Testis (tissue), 2 donors: ENCODE measurements around the gene DHX8.

Source experiments
- POLR2A ChIP-seq: fragments of 450-650 bp; IDR thresholded peaks from one replicate; pipeline ENCODE4 v1.6.1; 2017; ENCODE audit warnings: antibody characterized with exemption, mild to moderate bottlenecking, moderate library complexity
- TF ChIP-seq, protein P1 (sequence below), 3 experiments: fragments of 450-650 bp in 2 of 3; fragments of 200-600 bp in 1 of 3; sonication (generic) in 1 of 3; IDR thresholded peaks; one replicate each; pipeline ENCODE4 v1.5.1; 2016 to 2019; ENCODE audit warnings: antibody characterized with exemption in 3 of 3, mild to moderate bottlenecking in 2 of 3, moderate library complexity in 1 of 3

DNA sequence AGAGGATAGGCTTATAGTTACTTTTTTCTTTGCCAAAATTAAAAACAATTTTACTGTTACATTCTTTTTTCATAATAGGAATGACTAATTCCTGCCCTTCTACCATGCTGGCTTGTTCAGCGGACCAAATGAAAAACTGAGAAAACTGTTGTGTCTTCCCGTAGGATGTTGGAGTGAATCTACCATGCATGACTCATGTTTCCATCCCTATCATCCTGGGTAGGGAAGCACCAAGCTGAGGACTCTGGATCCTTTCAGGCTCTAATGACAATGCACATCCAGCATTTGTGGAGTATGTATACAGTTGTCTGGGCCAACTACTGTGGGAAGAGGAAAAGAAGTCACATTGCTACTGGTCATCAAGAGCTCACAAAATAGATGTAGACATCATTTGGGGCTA is 41.1 kb upstream of the DHX8 start:
- TF ChIP-seq, protein P1, sequence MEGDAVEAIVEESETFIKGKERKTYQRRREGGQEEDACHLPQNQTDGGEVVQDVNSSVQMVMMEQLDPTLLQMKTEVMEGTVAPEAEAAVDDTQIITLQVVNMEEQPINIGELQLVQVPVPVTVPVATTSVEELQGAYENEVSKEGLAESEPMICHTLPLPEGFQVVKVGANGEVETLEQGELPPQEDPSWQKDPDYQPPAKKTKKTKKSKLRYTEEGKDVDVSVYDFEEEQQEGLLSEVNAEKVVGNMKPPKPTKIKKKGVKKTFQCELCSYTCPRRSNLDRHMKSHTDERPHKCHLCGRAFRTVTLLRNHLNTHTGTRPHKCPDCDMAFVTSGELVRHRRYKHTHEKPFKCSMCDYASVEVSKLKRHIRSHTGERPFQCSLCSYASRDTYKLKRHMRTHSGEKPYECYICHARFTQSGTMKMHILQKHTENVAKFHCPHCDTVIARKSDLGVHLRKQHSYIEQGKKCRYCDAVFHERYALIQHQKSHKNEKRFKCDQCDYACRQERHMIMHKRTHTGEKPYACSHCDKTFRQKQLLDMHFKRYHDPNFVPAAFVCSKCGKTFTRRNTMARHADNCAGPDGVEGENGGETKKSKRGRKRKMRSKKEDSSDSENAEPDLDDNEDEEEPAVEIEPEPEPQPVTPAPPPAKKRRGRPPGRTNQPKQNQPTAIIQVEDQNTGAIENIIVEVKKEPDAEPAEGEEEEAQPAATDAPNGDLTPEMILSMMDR (IDR thresholded peaks at IDR 0.05), result no peak
- no peak for TF ChIP-seq POLR2A
